HCT116 (cell line): ENCODE results near the gene ELMOD3. TPM values are rescaled to one million over a fixed set of nuclear protein-coding genes. Genes with fewer than 3 reads are reported as not detected.

Experiments
- ATAC-seq: fragments of 200-7000 bp; cut with Tn5 transposase; 2 replicates; pipeline ENCODE4 v1.9.1; 2020; ENCODE audit warnings: mild to moderate bottlenecking, moderate library complexity
- BruUV-seq: library from RNA; stranded (reverse); fragments of 400-500 nt; replicated peaks from 2 replicates; lab custom pipeline; 2021; lab: Mats Ljungman, UMichigan
- CTCF ChIA-PET: fragments of 300-600 bp; sonication (Branson Sonifier 250); formaldehyde crosslinking; loops from one replicate; lab custom pipeline; 2021; ENCODE audit warnings: antibody characterized with exemption; lab: Charles Lee
- POLR2A ChIA-PET: fragments of 300-600, 350-600 bp; sonication (Branson Sonifier 250); formaldehyde crosslinking; loops from one replicate; lab custom pipeline; 2021; ENCODE audit warnings: antibody characterized with exemption; lab: Charles Lee
- RAD21 ChIA-PET, 2 experiments: fragments of 300-600 bp; sonication (Branson Sonifier 250); formaldehyde crosslinking; loops; one replicate each; lab custom pipeline; 2023; ENCODE audit warnings: low total read pairs in 2 of 2; ENCODE audit not compliant: uncharacterized antibody in 2 of 2, unreplicated experiment in 2 of 2, low non-redundant PET in 1 of 2; lab: Charles Lee
- DNase-seq: peaks from one replicate; pipeline ENCODE4 v3.0.0-alpha.2; 2010; ENCODE audit warnings: low read depth, low spot score
- H2AFZ ChIP-seq: fragments of 200-600 bp; shearing (Covaris generic), sonication (generic); 2 replicates; pipeline ENCODE4 v1.6.1; 2017; ENCODE audit warnings: low read depth, mixed run types, mixed read lengths, antibody characterized with exemption, low read length; ENCODE audit not compliant: poor library complexity, severe bottlenecking
- H3K27ac ChIP-seq: 2 replicates; pipeline ENCODE4 v1.5.1; 2012; ENCODE audit warnings: low read depth, low read length
- H3K27me3 ChIP-seq: fragments of 200-600 bp; sonication (generic); 2 replicates; pipeline ENCODE4 v1.6.1; 2016; ENCODE audit warnings: mixed run types, low read length, mixed read lengths; ENCODE audit not compliant: insufficient read depth
- H3K36me3 ChIP-seq, 2 experiments: fragments of 200-500 bp in 1 of 2; fragments of 200-600 bp in 1 of 2; sonication (Bioruptor generic) in 1 of 2; sonication (generic) in 1 of 2; 2 replicates each; pipeline versions ENCODE4 v1.5.1 to v1.6.1; 2014 to 2016; ENCODE audit warnings: low read length in 2 of 2, inconsistent platforms in 1 of 2, mixed read lengths in 1 of 2, mixed run types in 1 of 2; ENCODE audit not compliant: insufficient read depth in 2 of 2, control insufficient read depth in 1 of 2
- H3K4me1 ChIP-seq, 2 experiments: fragments of 200-600 bp in 1 of 2; sonication (generic) in 1 of 2; 2 replicates each; pipeline versions ENCODE4 v1.5.1 to v1.6.1; 2012 to 2017; ENCODE audit warnings: low read length in 2 of 2, inconsistent platforms in 1 of 2, mild to moderate bottlenecking in 1 of 2, mixed read lengths in 1 of 2, mixed run types in 1 of 2, moderate library complexity in 1 of 2; ENCODE audit not compliant: insufficient read depth in 2 of 2, control insufficient read depth in 1 of 2
- H3K4me2 ChIP-seq: fragments of 200-600 bp; sonication (generic); 2 replicates; pipeline ENCODE4 v1.6.1; 2017; ENCODE audit warnings: mixed run types, low read length, mixed read lengths
- H3K4me3 ChIP-seq, 2 experiments: fragments of 200-600 bp in 1 of 2; sonication (generic) in 1 of 2; replicated peaks in 1 of 2; 2 replicates each; pipeline ENCODE4 v1.5.1; 2011 to 2016; ENCODE audit warnings: low read length in 2 of 2, control low read depth in 1 of 2, low read depth in 1 of 2, mild to moderate bottlenecking in 1 of 2, mixed read lengths in 1 of 2, mixed run types in 1 of 2
- H3K79me2 ChIP-seq: fragments of 200-600 bp; sonication (generic); 2 replicates; pipeline ENCODE4 v1.6.1; 2017; ENCODE audit warnings: mild to moderate bottlenecking, mixed run types, low read length, moderate library complexity, mixed read lengths; ENCODE audit not compliant: insufficient read depth
- H3K9ac ChIP-seq: fragments of 200-600 bp; sonication (generic); 2 replicates; pipeline ENCODE4 v1.6.1; 2016; ENCODE audit warnings: low read length, mixed read lengths
- H3K9me2 ChIP-seq: fragments of 200-600 bp; sonication (generic), shearing (Covaris generic); 2 replicates; pipeline ENCODE4 v1.6.1; 2017; ENCODE audit warnings: mixed run types, mild to moderate bottlenecking, moderate library complexity; ENCODE audit not compliant: insufficient read depth
- H3K9me3 ChIP-seq, 2 experiments: fragments of 200-500 bp in 1 of 2; fragments of 200-600 bp in 1 of 2; sonication (Bioruptor generic) in 1 of 2; sonication (generic) in 1 of 2; 2 replicates each; pipeline ENCODE4 v1.6.1; 2014 to 2017; ENCODE audit warnings: low read length in 2 of 2, mixed read lengths in 2 of 2, inconsistent platforms in 1 of 2, low read depth in 1 of 2, mild to moderate bottlenecking in 1 of 2, mixed run types in 1 of 2, moderate library complexity in 1 of 2; ENCODE audit not compliant: control insufficient read depth in 1 of 2, insufficient read depth in 1 of 2
- H4K20me1 ChIP-seq: fragments of 200-600 bp; sonication (generic), shearing (Covaris generic); 2 replicates; pipeline ENCODE4 v1.6.1; 2017; ENCODE audit warnings: mixed run types, mild to moderate bottlenecking, moderate library complexity; ENCODE audit not compliant: insufficient read depth
- CBX3 ChIP-seq: IDR thresholded peaks from 2 replicates; pipeline ENCODE4 v1.6.1; 2012; ENCODE audit warnings: low read depth
- EGR1 ChIP-seq: IDR thresholded peaks from 2 replicates; pipeline ENCODE4 v1.6.1; 2012; ENCODE audit warnings: low read depth
- ELF1 ChIP-seq: IDR thresholded peaks from 2 replicates; pipeline ENCODE4 v1.6.1; 2012; ENCODE audit warnings: low read depth, borderline replicate concordance
- EZH2 ChIP-seq: fragments of 200-600 bp; sonication (generic); IDR thresholded peaks from 2 replicates; pipeline ENCODE4 v1.6.1; 2017; ENCODE audit warnings: antibody characterized with exemption, mixed run types
- EZH2phosphoT487 ChIP-seq: fragments of 200-600 bp; IDR thresholded peaks from 2 replicates; pipeline ENCODE4 v1.6.1; 2018; ENCODE audit warnings: antibody characterized with exemption, borderline replicate concordance
- JUND ChIP-seq: IDR thresholded peaks from 2 replicates; pipeline ENCODE4 v1.6.1; 2012
- MAX ChIP-seq: IDR thresholded peaks from 2 replicates; pipeline ENCODE4 v1.6.1; 2012
- POLR2A ChIP-seq: IDR thresholded peaks from 2 replicates; pipeline ENCODE4 v1.7.0; 2011; ENCODE audit warnings: borderline replicate concordance; ENCODE audit not compliant: insufficient read depth, insufficient read length; ENCODE audit errors: extremely low read depth
- RAD21 ChIP-seq: IDR thresholded peaks from 2 replicates; pipeline ENCODE4 v1.6.1; 2012; ENCODE audit warnings: low read depth, mild to moderate bottlenecking
- REST ChIP-seq: IDR thresholded peaks from 2 replicates; pipeline ENCODE4 v1.6.1; 2012; ENCODE audit warnings: low read depth
- SP1 ChIP-seq: IDR thresholded peaks from 2 replicates; pipeline ENCODE4 v1.6.1; 2012; ENCODE audit warnings: low read depth
- SRF ChIP-seq: IDR thresholded peaks from 2 replicates; pipeline ENCODE4 v1.6.1; 2012; ENCODE audit warnings: low read depth
- TCF7L2 ChIP-seq: IDR thresholded peaks from 2 replicates; pipeline ENCODE4 v1.7.0; 2011; ENCODE audit warnings: borderline replicate concordance, inconsistent platforms; ENCODE audit not compliant: insufficient read depth, insufficient read length; ENCODE audit errors: extremely low read depth
- ZBTB33 ChIP-seq: IDR thresholded peaks from 2 replicates; pipeline ENCODE4 v1.6.1; 2011; ENCODE audit warnings: mild to moderate bottlenecking, low read length, moderate library complexity; ENCODE audit not compliant: insufficient replicate concordance; ENCODE audit errors: extremely low read depth
- ZFX ChIP-seq: fragments of 450-650 bp; IDR thresholded peaks from 2 replicates; pipeline ENCODE4 v1.6.1; 2017
- ZNF274 ChIP-seq: fragments of 200-500 bp; sonication (Bioruptor generic); IDR thresholded peaks from 2 replicates; pipeline ENCODE4 v1.6.1; 2014; ENCODE audit warnings: mild to moderate bottlenecking, low read depth, low read length, inconsistent platforms
- intact Hi-C: fragments of 100-400 bp; cut with micrococcal nuclease; formaldehyde crosslinking; loops from 2 replicates; pipeline ENCODE4 v1.10.0; 2022
- total RNA-seq: library from RNA; stranded (reverse); gene quantifications from one replicate; pipeline ENCODE4 v1.2.1, GENCODE V29; 2021; ENCODE audit not compliant: unreplicated experiment
- TF ChIP-seq, protein P1 (sequence below), 3 experiments: fragments of 200-600 bp in 1 of 3; sonication (generic) in 1 of 3; IDR thresholded peaks in 2 of 3; conservative IDR thresholded peaks in 1 of 3; 2 replicates each; pipeline ENCODE4 v1.5.1; 2012 to 2017; ENCODE audit warnings: low read depth in 2 of 3, low read length in 2 of 3, antibody characterized with exemption in 1 of 3, borderline replicate concordance in 1 of 3, control low read depth in 1 of 3, mild to moderate bottlenecking in 1 of 3, mixed read lengths in 1 of 3, mixed run types in 1 of 3, moderate library complexity in 1 of 3; ENCODE audit not compliant: insufficient read depth in 1 of 3

Gene ELMOD3
- total RNA-seq, 1 experiment from 2014 or later = 9.2 TPM

DNA sequence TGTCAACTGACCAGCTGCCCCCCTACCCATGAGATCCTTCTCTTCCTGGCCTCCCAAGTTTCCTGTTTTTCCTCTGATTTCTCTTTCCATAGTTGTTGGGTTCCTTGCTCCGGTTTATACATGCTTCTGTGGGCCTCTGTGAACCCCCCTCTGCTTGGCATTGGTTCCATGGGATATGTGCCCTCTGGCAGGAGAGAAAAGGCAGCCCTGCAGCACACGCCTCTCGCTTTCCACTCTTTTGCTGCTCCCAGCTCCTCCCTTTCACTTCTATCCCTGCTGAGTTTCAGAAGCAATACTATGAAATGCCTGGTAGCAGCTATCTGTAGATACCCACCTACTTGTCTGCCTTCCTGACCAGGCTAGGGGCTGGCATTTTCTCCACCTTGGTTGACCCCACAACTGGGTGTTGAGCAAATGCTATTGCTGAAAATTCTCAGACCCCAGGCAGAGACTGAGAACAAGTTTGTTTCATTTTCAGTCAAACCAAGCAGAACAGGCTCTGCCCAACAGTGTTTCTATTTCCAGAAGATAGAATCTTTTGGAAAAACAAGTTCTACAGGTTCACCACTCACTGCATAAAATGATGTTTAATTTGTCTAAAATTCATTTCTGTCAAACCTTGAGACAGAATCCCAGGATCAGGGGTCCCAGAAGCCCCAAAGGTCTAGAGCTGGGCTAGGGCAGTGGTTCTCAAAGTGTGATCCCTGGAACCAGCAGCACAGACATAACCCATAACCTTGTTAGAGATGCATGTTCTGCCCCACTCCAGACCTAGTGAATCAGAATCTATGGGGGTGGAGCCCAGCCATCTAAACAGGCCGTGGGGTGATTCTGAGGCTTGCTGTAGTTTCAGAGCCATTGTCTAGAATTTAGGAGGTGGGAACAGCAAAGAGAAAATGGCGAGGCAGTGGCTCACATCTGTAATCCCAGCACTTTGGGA, 42.2 kb downstream of the ELMOD3 start:
- no peaks in the 10 kb centered on the region for H4K20me1 ChIP-seq
- H3K9ac ChIP-seq = no peak overlapping the region
- intact Hi-C loops = no loop called here
- H3K27ac ChIP-seq = no peak overlapping the region
- ATAC-seq (no peak), DNase-seq (no peak)
- peaks cover 0 to 6% of the 10 kb centered on the region in 2 experiments; a peak in 1 of 4 replicates for H3K4me1 ChIP-seq
- no peak overlapping the region for H3K4me2 ChIP-seq
- POLR2A ChIA-PET = no interaction called here
- H3K36me3 ChIP-seq = peaks cover 15 to 39% of the 10 kb centered on the region in 2 experiments
- no peaks in the 10 kb centered on the region for H3K9me3 ChIP-seq
- H3K27me3 ChIP-seq = no peaks in the 10 kb centered on the region
- no peaks in the 10 kb centered on the region for H3K9me2 ChIP-seq
- no peak overlapping the region for H2AFZ ChIP-seq
- BruUV-seq = no TSS peak
- TF ChIP-seq MAX = no peak
- TF ChIP-seq ZBTB33 = no peak
- no peak for TF ChIP-seq RAD21
- no peak for TF ChIP-seq EZH2phosphoT487
- no peak for TF ChIP-seq ZFX
- TF ChIP-seq EGR1 = no peak
- TF ChIP-seq TCF7L2 = no peak
- TF ChIP-seq, protein P1, sequence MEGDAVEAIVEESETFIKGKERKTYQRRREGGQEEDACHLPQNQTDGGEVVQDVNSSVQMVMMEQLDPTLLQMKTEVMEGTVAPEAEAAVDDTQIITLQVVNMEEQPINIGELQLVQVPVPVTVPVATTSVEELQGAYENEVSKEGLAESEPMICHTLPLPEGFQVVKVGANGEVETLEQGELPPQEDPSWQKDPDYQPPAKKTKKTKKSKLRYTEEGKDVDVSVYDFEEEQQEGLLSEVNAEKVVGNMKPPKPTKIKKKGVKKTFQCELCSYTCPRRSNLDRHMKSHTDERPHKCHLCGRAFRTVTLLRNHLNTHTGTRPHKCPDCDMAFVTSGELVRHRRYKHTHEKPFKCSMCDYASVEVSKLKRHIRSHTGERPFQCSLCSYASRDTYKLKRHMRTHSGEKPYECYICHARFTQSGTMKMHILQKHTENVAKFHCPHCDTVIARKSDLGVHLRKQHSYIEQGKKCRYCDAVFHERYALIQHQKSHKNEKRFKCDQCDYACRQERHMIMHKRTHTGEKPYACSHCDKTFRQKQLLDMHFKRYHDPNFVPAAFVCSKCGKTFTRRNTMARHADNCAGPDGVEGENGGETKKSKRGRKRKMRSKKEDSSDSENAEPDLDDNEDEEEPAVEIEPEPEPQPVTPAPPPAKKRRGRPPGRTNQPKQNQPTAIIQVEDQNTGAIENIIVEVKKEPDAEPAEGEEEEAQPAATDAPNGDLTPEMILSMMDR (IDR thresholded peaks at IDR 0.05 in 2 of 3, conservative IDR thresholded peaks at IDR 0.05 in 1 of 3; ENCODE audit: borderline replicate concordance in 1 of 3, insufficient read depth in 1 of 3, low read depth in 2 of 3, low read length in 2 of 3) = no peak
- no peak for TF ChIP-seq SRF
- no peak for TF ChIP-seq JUND
- TF ChIP-seq CBX3 = no peak
- no peak for TF ChIP-seq REST
- no peak for TF ChIP-seq SP1
- no peak for TF ChIP-seq ZNF274
- no peak for TF ChIP-seq ELF1
- TF ChIP-seq POLR2A = no peak
- no peak for TF ChIP-seq EZH2
- RAD21 ChIA-PET = no interaction called here
- no peak overlapping the region for H3K4me3 ChIP-seq
- CTCF ChIA-PET = no interaction called here
- no peaks in the 10 kb centered on the region for H3K79me2 ChIP-seq
